Endothelial cell of umbilical vein (primary cell): Measurements from ENCODE around the gene ZNF182.

Experiments
- CTCF ChIP-seq, 2 donors: IDR thresholded peaks; 1 replicate in 1 of 2; 2 replicates in 1 of 2; pipeline ENCODE4 v1.5.1; 2011; ENCODE audit warnings: low read length in 2 of 2, mild to moderate bottlenecking in 2 of 2, moderate library complexity in 2 of 2, control low read depth in 1 of 2, inconsistent platforms in 1 of 2, low read depth in 1 of 2; ENCODE audit not compliant: insufficient read depth in 1 of 2; ENCODE audit errors: extremely low read depth in 1 of 2
- EZH2 ChIP-seq: IDR thresholded peaks from 2 replicates; pipeline ENCODE4 v1.6.1; 2012; ENCODE audit warnings: borderline replicate concordance, low read depth, mild to moderate bottlenecking, moderate library complexity, low read length, inconsistent platforms; ENCODE audit not compliant: severe bottlenecking
- FOS ChIP-seq: IDR thresholded peaks from 2 replicates; pipeline ENCODE4 v1.6.1; 2011; ENCODE audit warnings: mild to moderate bottlenecking, low read length, moderate library complexity, borderline replicate concordance; ENCODE audit not compliant: insufficient read depth
- POLR2A ChIP-seq: IDR thresholded peaks from 2 replicates; pipeline ENCODE4 v1.6.1; 2012; ENCODE audit warnings: low read depth, mild to moderate bottlenecking, control low read depth, low read length
- POLR2AphosphoS5 ChIP-seq: IDR thresholded peaks from 2 replicates; pipeline ENCODE4 v1.6.1; 2012; ENCODE audit warnings: low read depth, mild to moderate bottlenecking, control low read depth, low read length, moderate library complexity; ENCODE audit not compliant: insufficient read depth

GRCh38 chrX:47958761-47959342, 44.9 kb downstream of the ZNF182 start:
- TF ChIP-seq CTCF (IDR thresholded peaks at IDR 0.05; ENCODE audit: extremely low read depth in 1 of 2, insufficient read depth in 1 of 2, low read depth in 1 of 2, low read length in 2 of 2) (peak in 1 of 2 donors; percentile 32), POLR2A (no peak), FOS (no peak), EZH2 (no peak), POLR2AphosphoS5 (no peak)
